NCI-H1105 (cell line): Measurements from ENCODE around the gene DPYSL5.
A peak's percentile ranks its signal among the peaks of the same experiment; 100 is the strongest.
"Not testable (repeated sequence)": the region's sequence is repeated elsewhere in the genome, so short reads cannot be mapped to it uniquely, and the experiment has no call there.

Experiments used
- DNase-seq: peaks from one replicate; lab custom pipeline; 2025; lab: John Stamatoyannopoulos, UW

Gene DPYSL5

GRCh38 chr2:26901326-26902183, 53.6 kb downstream of the DPYSL5 start:
- DNase-seq, result no peak

GRCh38 chr2:26903676-26904075, 55.7 kb downstream of the DPYSL5 start:
- no peak for DNase-seq

- no peak for DNase-seq
Measured at GRCh38 chr2:26904839-26905238, 56.9 kb downstream of the DPYSL5 start.

- DNase-seq, result no peak
Measured at GRCh38 chr2:26905341-26906198, 57.6 kb downstream of the DPYSL5 start.

- DNase-seq, result no peak
Measured at GRCh38 chr2:26907416-26907815, 59.5 kb downstream of the DPYSL5 start.

- DNase-seq, result no peak
Measured at GRCh38 chr2:26910176-26910575, 62.2 kb downstream of the DPYSL5 start.

GRCh38 chr2:26911911-26912861, 64.3 kb downstream of the DPYSL5 start:
- DNase-seq, result peak; percentile 77

- no peak for DNase-seq
Measured at GRCh38 chr2:26913606-26913998, 65.7 kb downstream of the DPYSL5 start.

- DNase-seq, result no peak
Measured at GRCh38 chr2:26913999-26914658, 66.2 kb downstream of the DPYSL5 start.

GRCh38 chr2:26914659-26915310, 66.9 kb downstream of the DPYSL5 start:
- no peak for DNase-seq

- DNase-seq, result no peak
Measured at GRCh38 chr2:26915316-26915715, 67.4 kb downstream of the DPYSL5 start.

- no peak for DNase-seq
Measured at GRCh38 chr2:26916128-26916692, 68.3 kb downstream of the DPYSL5 start.

- no peak for DNase-seq
Measured at GRCh38 chr2:26917135-26917836, 69.4 kb downstream of the DPYSL5 start.

- DNase-seq, result no peak
Measured at GRCh38 chr2:26921323-26921722, 73.4 kb downstream of the DPYSL5 start.

GRCh38 chr2:26922405-26923188, 74.7 kb downstream of the DPYSL5 start:
- peak; percentile 22 for DNase-seq

- not testable (repeated sequence) for DNase-seq
Measured at GRCh38 chr2:26923189-26923466, 75.2 kb downstream of the DPYSL5 start.

GRCh38 chr2:26924731-26925099, 76.8 kb downstream of the DPYSL5 start:
- DNase-seq, result no peak

GRCh38 chr2:26925100-26925791, 77.3 kb downstream of the DPYSL5 start:
- DNase-seq, result no peak

GRCh38 chr2:26927221-26927620, 79.3 kb downstream of the DPYSL5 start:
- no peak for DNase-seq
